ENCODE measurements around the gene PKNOX2. TPM values are rescaled to one million over a fixed set of nuclear protein-coding genes. Genes with fewer than 3 reads are reported as not detected.

The PKNOX2 gene
- total and polyA plus RNA-seq, 10 of the 15 experiments (the other 5 are each of a cell fraction or from before 2014, with no cell fraction given), result not detected

DNA sequence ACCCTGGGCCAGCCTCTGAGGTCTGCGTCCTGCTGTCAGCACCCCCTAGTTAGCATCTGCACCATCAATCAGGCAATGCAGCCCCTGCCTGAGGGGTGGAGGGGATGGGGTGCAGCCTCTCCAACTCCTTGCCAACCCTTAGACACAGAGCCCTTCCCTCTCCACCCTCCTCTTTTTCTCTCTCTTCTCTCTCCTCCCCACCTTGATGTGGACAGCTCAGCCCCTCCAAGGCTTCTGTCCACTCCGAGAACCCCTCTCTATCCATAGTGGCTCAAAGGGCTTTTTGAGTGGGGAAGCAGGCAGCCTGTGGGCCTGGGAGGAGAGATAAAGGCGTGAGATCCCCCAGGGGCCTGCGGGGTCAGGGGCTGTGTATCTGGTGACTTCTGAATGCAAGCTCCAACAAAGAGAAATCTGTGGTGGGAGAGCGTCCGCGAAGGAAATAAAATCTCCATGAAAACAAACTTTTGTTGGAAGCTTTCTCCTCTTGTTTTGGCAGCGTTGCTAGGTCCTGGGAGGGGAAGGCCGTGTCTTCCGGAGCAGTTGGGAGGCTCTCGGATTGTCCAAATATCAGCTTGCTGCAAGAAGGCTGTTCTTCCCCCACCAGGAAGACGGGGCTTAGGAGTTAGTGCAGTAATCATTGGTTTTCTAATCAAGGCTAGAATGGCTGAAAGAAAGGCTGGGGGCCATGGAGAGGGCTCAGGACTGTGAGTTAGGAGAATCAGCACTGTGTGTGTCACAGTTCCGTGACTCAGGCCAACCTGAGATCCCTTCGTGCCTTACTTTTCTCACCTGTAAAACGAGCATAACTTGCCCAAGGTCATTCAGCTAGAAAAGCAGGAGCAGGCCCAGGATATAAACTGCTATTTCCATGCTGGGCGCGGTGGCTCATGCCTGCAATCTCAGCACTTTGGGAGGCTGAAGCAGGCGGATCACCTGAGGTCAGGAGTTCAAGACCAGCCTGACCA, 50.3 kb downstream of the PKNOX2 start:
- 26% methylated on average over 18 of the region's 18 CpGs for WGBS (ENCODE audit: insufficient coverage, insufficient replicate concordance, low lambda C conversion rate, missing lambda C conversion rate)
- ChIA-PET POLR2A (no interaction called here), SMC1A (ENCODE audit: uncharacterized antibody, unreplicated experiment) (no interaction called here), RAD21 (ENCODE audit: unreplicated experiment) (no interaction called here), CTCF (interaction anchor here (1.0 kb wide), 1 partner anchor 40 kb away, joined by 3 read pairs; no protein-coding TSS in a partner anchor)
- no peak for ATAC-seq
- H3K4me3 ChIP-seq, result no peak overlapping the region
- no peak for FAIRE-seq
- no TSS peak for BruUV-seq (replicated peaks)
- no peaks in the 10 kb centered on the region for H4K20me1 ChIP-seq (ENCODE audit: control insufficient read depth, insufficient read depth)
- intact Hi-C loops (cut with micrococcal nuclease; ENCODE audit: unreplicated experiment), result no loop called here
- no peak overlapping the region for H3K27ac ChIP-seq (ENCODE audit: control insufficient read depth, insufficient read depth)
- no peaks in the 10 kb centered on the region for H3K9me3 ChIP-seq (replicated peaks; ENCODE audit: control insufficient read depth, insufficient read depth, low read length)
- no peaks in the 10 kb centered on the region for H3K36me3 ChIP-seq (ENCODE audit: control insufficient read depth in 2 of 2, insufficient read depth in 2 of 2, low read length in 1 of 2)
- peaks cover 3 to 6% of the 10 kb centered on the region in 2 experiments; a peak in 3 of 4 replicates for H3K27me3 ChIP-seq (replicated peaks in 1 of 2; ENCODE audit: control insufficient read depth in 2 of 2, insufficient read depth in 2 of 2, low read length in 1 of 2)
- H3K4me2 ChIP-seq (ENCODE audit: control insufficient read depth, insufficient read depth), result no peak overlapping the region
- in situ Hi-C loops (cut with MboI), result no loop called here
- no peaks in the 10 kb centered on the region for H3K4me1 ChIP-seq (ENCODE audit: control insufficient read depth, insufficient read depth, low read length)
- DNase-seq (ENCODE audit: low read depth, low spot score), result no peak
- no peak overlapping the region for H3K9ac ChIP-seq (ENCODE audit: control insufficient read depth, insufficient read depth, low read length)
- no peak overlapping the region for H2AFZ ChIP-seq (ENCODE audit: control insufficient read depth, low read depth, low read length)
- TF ChIP-seq STAT1 (conservative IDR thresholded peaks at IDR 0.05) (no peak), ZNF24 (IDR thresholded peaks at IDR 0.05) (no peak), YY1 (IDR thresholded peaks at IDR 0.05; ENCODE audit: low read depth, low read length) (no peak), BACH1 (IDR thresholded peaks at IDR 0.05; ENCODE audit: borderline replicate concordance) (no peak)
- H3K79me2 ChIP-seq (ENCODE audit: control insufficient read depth, insufficient read depth, low read length), result no peaks in the 10 kb centered on the region

- intact Hi-C loops (cut with micrococcal nuclease; ENCODE audit: unreplicated experiment) (no loop called here), in situ Hi-C loops (cut with MboI) (no loop called here)
- ATAC-seq (no peak), FAIRE-seq (no peak), DNase-seq (ENCODE audit: low read depth, low spot score) (no peak)
- Histone ChIP-seq H3K9ac (ENCODE audit: control insufficient read depth, insufficient read depth, low read length) (no peak overlapping the region), H3K9me3 (replicated peaks; ENCODE audit: control insufficient read depth, insufficient read depth, low read length) (no peaks in the 10 kb centered on the region), H3K4me1 (ENCODE audit: control insufficient read depth, insufficient read depth, low read length) (no peaks in the 10 kb centered on the region), H3K79me2 (ENCODE audit: control insufficient read depth, insufficient read depth, low read length) (no peaks in the 10 kb centered on the region), H3K27me3 (replicated peaks in 1 of 2; ENCODE audit: control insufficient read depth in 2 of 2, insufficient read depth in 2 of 2, low read length in 1 of 2) (peaks cover 3 to 6% of the 10 kb centered on the region in 2 experiments; a peak in 2 of 4 replicates), H3K36me3 (ENCODE audit: control insufficient read depth in 2 of 2, insufficient read depth in 2 of 2, low read length in 1 of 2) (no peaks in the 10 kb centered on the region), H2AFZ (ENCODE audit: control insufficient read depth, low read depth, low read length) (no peak overlapping the region), H4K20me1 (ENCODE audit: control insufficient read depth, insufficient read depth) (no peaks in the 10 kb centered on the region), H3K4me3 (no peak overlapping the region), H3K4me2 (ENCODE audit: control insufficient read depth, insufficient read depth) (no peak overlapping the region), H3K27ac (ENCODE audit: control insufficient read depth, insufficient read depth) (no peak overlapping the region)
- TF ChIP-seq ATF7 (IDR thresholded peaks at IDR 0.05; ENCODE audit: low read depth), result no peak
- no peak for TF ChIP-seq USF2 (IDR thresholded peaks at IDR 0.05; ENCODE audit: borderline replicate concordance, low read depth, low read length)
- TF ChIP-seq RUNX3 (IDR thresholded peaks at IDR 0.05; ENCODE audit: low read length), result no peak
- no peak for TF ChIP-seq ELK1 (IDR thresholded peaks at IDR 0.05; ENCODE audit: low read depth, low read length)
- TF ChIP-seq POLR2AphosphoS2 (IDR thresholded peaks at IDR 0.05; ENCODE audit: low read depth, low read length), result no peak
- TF ChIP-seq BHLHE40 (IDR thresholded peaks at IDR 0.05; ENCODE audit: borderline replicate concordance in 1 of 2, low read depth in 2 of 2, low read length in 1 of 2), result no peak
- TF ChIP-seq SKIL (IDR thresholded peaks at IDR 0.05; ENCODE audit: low read depth, poor library complexity, severe bottlenecking), result no peak
- no peak for TF ChIP-seq YBX1 (IDR thresholded peaks at IDR 0.05)
- SMC1A ChIA-PET (ENCODE audit: uncharacterized antibody, unreplicated experiment), result no interaction called here
- BruUV-seq (replicated peaks), result no TSS peak
- POLR2A ChIA-PET, result no interaction called here
- WGBS (ENCODE audit: insufficient coverage, insufficient replicate concordance, low lambda C conversion rate, missing lambda C conversion rate), result 32% methylated on average over 6 of the region's 6 CpGs
- RAD21 ChIA-PET (ENCODE audit: unreplicated experiment), result no interaction called here
- CTCF ChIA-PET, result no interaction called here
These were observed 51.4 kb downstream of the PKNOX2 start for GRCh38 chr11:125215976-125216375.

All from GM12878 (cell line).